WTC11 (cell line): ENCODE measurements around the gene ZNF451. TPM values are rescaled to one million over a fixed set of nuclear protein-coding genes. Genes with fewer than 3 reads are reported as not detected.

Experiments used
- ATAC-seq: fragments of 200-7000 bp; cut with Tn5 transposase; 2 replicates; pipeline ENCODE4 v1.10.0; 2021; ENCODE audit warnings: mild to moderate bottlenecking, moderate library complexity
- CTCF ChIA-PET: fragments of 300-600 bp; sonication (Branson Sonifier 250); formaldehyde crosslinking; loops from one replicate; lab custom pipeline; 2021; ENCODE audit warnings: antibody characterized with exemption; lab: Charles Lee
- POLR2A ChIA-PET: fragments of 350-600 bp; sonication (Branson Sonifier 250); formaldehyde crosslinking; loops from one replicate; lab custom pipeline; 2021; ENCODE audit warnings: antibody characterized with exemption; lab: Charles Lee
- DNase-seq: peaks from one replicate; pipeline ENCODE4 v3.0.0; 2021; ENCODE audit warnings: low spot score
- H3K27ac Mint-ChIP-seq: 2 replicates; pipeline ENCODE4 v1.8.0; 2021; ENCODE audit warnings: mixed read lengths
- H3K27me3 Mint-ChIP-seq: 2 replicates; pipeline ENCODE4 v1.8.0; 2021; ENCODE audit warnings: low read depth, mild to moderate bottlenecking, moderate library complexity, mixed read lengths
- H3K36me3 Mint-ChIP-seq: 2 replicates; pipeline ENCODE4 v1.8.0; 2021; ENCODE audit warnings: mixed read lengths
- H3K4me1 Mint-ChIP-seq: 2 replicates; pipeline ENCODE4 v1.8.0; 2022; ENCODE audit warnings: mixed read lengths
- H3K4me3 Mint-ChIP-seq: 2 replicates; pipeline ENCODE4 v1.8.0; 2021; ENCODE audit warnings: mild to moderate bottlenecking, moderate library complexity, mixed read lengths
- H3K9me3 Mint-ChIP-seq: 2 replicates; pipeline ENCODE4 v1.8.0; 2021; ENCODE audit warnings: mixed read lengths
- CREM ChIP-seq: sonication (generic); formaldehyde crosslinking; IDR thresholded peaks from 2 replicates; pipeline ENCODE4 v1.8.1; 2022; ENCODE audit warnings: mild to moderate bottlenecking, missing genetic modification reagents, moderate library complexity
- ESRRA ChIP-seq: sonication (generic); formaldehyde crosslinking; IDR thresholded peaks from 2 replicates; pipeline ENCODE4 v1.8.1; 2022; ENCODE audit warnings: mild to moderate bottlenecking, missing genetic modification reagents, borderline replicate concordance
- GTF2I ChIP-seq: fragments of 250-450 bp; sonication (Bioruptor Pico); conservative IDR thresholded peaks from 2 replicates; pipeline ENCODE4 v1.4.0; 2021; ENCODE audit warnings: mild to moderate bottlenecking
- NFATC4 ChIP-seq: fragments of 250-450 bp; sonication (Bioruptor Pico); IDR thresholded peaks from 2 replicates; pipeline ENCODE4 v1.9.0; 2021; ENCODE audit warnings: mild to moderate bottlenecking
- TCF7 ChIP-seq: sonication (generic); formaldehyde crosslinking; IDR thresholded peaks from 2 replicates; pipeline ENCODE4 v1.8.0; 2022; ENCODE audit warnings: mild to moderate bottlenecking, low read depth, missing genetic modification reagents, moderate library complexity
- TP53 ChIP-seq: sonication (generic); formaldehyde crosslinking; IDR thresholded peaks from 2 replicates; pipeline ENCODE4 v1.8.1; 2023; ENCODE audit warnings: mild to moderate bottlenecking, missing genetic modification reagents
- ZNF232 ChIP-seq: sonication (generic); formaldehyde crosslinking; IDR thresholded peaks from 2 replicates; pipeline ENCODE4 v1.8.0; 2022; ENCODE audit warnings: mild to moderate bottlenecking, missing genetic modification reagents
- ZNF263 ChIP-seq: sonication (generic); formaldehyde crosslinking; IDR thresholded peaks from 2 replicates; pipeline ENCODE4 v1.8.1; 2022; ENCODE audit warnings: low read depth, mild to moderate bottlenecking, moderate library complexity, missing genetic modification reagents
- ZNF671 ChIP-seq: fragments of 250-450 bp; sonication (Bioruptor Pico); IDR thresholded peaks from 2 replicates; pipeline ENCODE4 v1.8.0; 2021; ENCODE audit warnings: mild to moderate bottlenecking
- total RNA-seq: library from RNA; stranded (reverse); gene quantifications from 3 replicates; pipeline ENCODE4 v1.2.3, GENCODE V29; 2021
- TF ChIP-seq, protein P1 (sequence below): sonication (generic); formaldehyde crosslinking; IDR thresholded peaks from 2 replicates; pipeline ENCODE4 v1.8.1; 2023; ENCODE audit warnings: mild to moderate bottlenecking, missing genetic modification reagents, borderline replicate concordance
- TF ChIP-seq, protein P2 (sequence below): fragments of 250-450 bp; sonication (Bioruptor Pico); IDR thresholded peaks from 2 replicates; pipeline ENCODE4 v1.9.0; 2021; ENCODE audit warnings: mild to moderate bottlenecking
- TF ChIP-seq, protein P3 (sequence below): fragments of 250-450 bp; sonication (Bioruptor Pico); IDR thresholded peaks from 2 replicates; pipeline ENCODE4 v1.9.0; 2021; ENCODE audit warnings: moderate library complexity, mild to moderate bottlenecking, inconsistent platforms, borderline replicate concordance
- TF ChIP-seq, protein P4 (sequence below): fragments of 250-450 bp; sonication (Bioruptor Pico); IDR thresholded peaks from 2 replicates; pipeline ENCODE4 v2.1.2; 2022; ENCODE audit warnings: mild to moderate bottlenecking, moderate library complexity
- TF ChIP-seq, protein P5 (sequence below): sonication (generic); formaldehyde crosslinking; IDR thresholded peaks from 2 replicates; pipeline ENCODE4 v1.8.1; 2023; ENCODE audit warnings: mild to moderate bottlenecking, missing genetic modification reagents
- TF ChIP-seq, protein P6 (sequence below): sonication (generic); formaldehyde crosslinking; IDR thresholded peaks from 2 replicates; pipeline ENCODE4 v1.8.0; 2023; ENCODE audit warnings: missing genetic modification reagents, mild to moderate bottlenecking, borderline replicate concordance

Gene ZNF451
- total RNA-seq, 1 experiment from 2014 or later = 55.4 TPM

DNA sequence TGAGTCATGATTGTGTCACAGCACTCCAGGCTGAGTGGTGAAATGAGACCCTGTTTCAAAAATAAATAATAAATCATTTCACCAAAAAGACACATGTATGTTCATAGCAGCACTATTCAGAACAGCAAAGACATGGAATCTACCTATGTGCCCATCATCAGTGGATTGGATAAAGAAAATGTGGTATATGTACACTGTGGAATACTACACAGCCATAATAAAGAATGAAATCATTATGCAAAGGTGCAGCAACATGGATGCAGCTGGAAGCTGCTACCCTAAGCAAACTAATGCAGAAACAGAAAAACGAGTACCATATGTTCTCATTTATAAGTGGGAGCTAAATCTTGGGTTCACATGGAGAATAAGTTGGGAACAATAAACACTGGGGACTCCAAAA is 33.1 kb downstream of the ZNF451 start:
- H3K4me1 Mint-ChIP-seq = no peaks in the 10 kb centered on the region
- ATAC-seq (no peak), DNase-seq (no peak)
- ChIA-PET POLR2A (no interaction called here), CTCF (no interaction called here)
- H3K9me3 Mint-ChIP-seq = peaks cover 13% of the 10 kb centered on the region
- H3K4me3 Mint-ChIP-seq = no peak overlapping the region
- no peaks in the 10 kb centered on the region for H3K27me3 Mint-ChIP-seq
- H3K27ac Mint-ChIP-seq = no peak overlapping the region
- peaks cover 23% of the 10 kb centered on the region for H3K36me3 Mint-ChIP-seq
- TF ChIP-seq CREM (CRISPR knock-in tag) = no peak
- TF ChIP-seq ZNF671 (CRISPR knock-in tag) = no peak
- no peak for TF ChIP-seq ZNF232
- TF ChIP-seq GTF2I = no peak
- no peak for TF ChIP-seq ZNF263 (CRISPR knock-in tag)
- TF ChIP-seq, protein P1, sequence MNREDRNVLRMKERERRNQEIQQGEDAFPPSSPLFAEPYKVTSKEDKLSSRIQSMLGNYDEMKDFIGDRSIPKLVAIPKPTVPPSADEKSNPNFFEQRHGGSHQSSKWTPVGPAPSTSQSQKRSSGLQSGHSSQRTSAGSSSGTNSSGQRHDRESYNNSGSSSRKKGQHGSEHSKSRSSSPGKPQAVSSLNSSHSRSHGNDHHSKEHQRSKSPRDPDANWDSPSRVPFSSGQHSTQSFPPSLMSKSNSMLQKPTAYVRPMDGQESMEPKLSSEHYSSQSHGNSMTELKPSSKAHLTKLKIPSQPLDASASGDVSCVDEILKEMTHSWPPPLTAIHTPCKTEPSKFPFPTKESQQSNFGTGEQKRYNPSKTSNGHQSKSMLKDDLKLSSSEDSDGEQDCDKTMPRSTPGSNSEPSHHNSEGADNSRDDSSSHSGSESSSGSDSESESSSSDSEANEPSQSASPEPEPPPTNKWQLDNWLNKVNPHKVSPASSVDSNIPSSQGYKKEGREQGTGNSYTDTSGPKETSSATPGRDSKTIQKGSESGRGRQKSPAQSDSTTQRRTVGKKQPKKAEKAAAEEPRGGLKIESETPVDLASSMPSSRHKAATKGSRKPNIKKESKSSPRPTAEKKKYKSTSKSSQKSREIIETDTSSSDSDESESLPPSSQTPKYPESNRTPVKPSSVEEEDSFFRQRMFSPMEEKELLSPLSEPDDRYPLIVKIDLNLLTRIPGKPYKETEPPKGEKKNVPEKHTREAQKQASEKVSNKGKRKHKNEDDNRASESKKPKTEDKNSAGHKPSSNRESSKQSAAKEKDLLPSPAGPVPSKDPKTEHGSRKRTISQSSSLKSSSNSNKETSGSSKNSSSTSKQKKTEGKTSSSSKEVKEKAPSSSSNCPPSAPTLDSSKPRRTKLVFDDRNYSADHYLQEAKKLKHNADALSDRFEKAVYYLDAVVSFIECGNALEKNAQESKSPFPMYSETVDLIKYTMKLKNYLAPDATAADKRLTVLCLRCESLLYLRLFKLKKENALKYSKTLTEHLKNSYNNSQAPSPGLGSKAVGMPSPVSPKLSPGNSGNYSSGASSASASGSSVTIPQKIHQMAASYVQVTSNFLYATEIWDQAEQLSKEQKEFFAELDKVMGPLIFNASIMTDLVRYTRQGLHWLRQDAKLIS = no peak
- no peak for TF ChIP-seq TCF7
- TF ChIP-seq TP53 = no peak
- TF ChIP-seq, protein P2, sequence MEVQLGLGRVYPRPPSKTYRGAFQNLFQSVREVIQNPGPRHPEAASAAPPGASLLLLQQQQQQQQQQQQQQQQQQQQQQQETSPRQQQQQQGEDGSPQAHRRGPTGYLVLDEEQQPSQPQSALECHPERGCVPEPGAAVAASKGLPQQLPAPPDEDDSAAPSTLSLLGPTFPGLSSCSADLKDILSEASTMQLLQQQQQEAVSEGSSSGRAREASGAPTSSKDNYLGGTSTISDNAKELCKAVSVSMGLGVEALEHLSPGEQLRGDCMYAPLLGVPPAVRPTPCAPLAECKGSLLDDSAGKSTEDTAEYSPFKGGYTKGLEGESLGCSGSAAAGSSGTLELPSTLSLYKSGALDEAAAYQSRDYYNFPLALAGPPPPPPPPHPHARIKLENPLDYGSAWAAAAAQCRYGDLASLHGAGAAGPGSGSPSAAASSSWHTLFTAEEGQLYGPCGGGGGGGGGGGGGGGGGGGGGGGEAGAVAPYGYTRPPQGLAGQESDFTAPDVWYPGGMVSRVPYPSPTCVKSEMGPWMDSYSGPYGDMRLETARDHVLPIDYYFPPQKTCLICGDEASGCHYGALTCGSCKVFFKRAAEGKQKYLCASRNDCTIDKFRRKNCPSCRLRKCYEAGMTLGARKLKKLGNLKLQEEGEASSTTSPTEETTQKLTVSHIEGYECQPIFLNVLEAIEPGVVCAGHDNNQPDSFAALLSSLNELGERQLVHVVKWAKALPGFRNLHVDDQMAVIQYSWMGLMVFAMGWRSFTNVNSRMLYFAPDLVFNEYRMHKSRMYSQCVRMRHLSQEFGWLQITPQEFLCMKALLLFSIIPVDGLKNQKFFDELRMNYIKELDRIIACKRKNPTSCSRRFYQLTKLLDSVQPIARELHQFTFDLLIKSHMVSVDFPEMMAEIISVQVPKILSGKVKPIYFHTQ (CRISPR knock-in tag) = no peak
- TF ChIP-seq, protein P3, sequence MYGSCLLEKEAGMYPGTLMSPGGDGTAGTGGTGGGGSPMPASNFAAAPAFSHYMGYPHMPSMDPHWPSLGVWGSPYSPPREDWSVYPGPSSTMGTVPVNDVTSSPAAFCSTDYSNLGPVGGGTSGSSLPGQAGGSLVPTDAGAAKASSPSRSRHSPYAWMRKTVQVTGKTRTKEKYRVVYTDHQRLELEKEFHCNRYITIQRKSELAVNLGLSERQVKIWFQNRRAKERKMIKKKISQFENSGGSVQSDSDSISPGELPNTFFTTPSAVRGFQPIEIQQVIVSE (CRISPR knock-in tag) = no peak

DNA sequence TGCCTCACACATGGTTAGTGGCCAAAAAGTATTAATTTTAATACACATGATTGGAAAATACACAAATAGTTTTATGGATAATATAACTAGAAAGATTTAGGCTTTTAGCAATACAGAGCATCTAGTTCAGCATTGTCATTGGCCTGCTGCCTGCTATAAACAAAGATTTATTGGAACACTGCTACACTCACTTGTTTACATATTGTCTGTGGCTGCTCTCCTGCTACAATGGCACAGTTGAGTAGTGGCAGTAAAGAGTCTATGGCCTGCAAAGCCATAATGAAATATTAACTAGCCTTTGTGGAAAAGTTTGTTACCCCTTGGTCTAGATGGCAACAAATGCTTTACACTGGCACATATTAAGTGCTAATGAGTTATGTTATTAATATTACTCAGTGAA is 37.8 kb downstream of the ZNF451 start:
- Mint-ChIP-seq H3K36me3 (peaks cover 5% of the 10 kb centered on the region; the same call in 1 of the 2 replicates), H3K4me3 (no peak overlapping the region), H3K4me1 (no peaks in the 10 kb centered on the region), H3K27ac (no peak overlapping the region), H3K9me3 (no peaks in the 10 kb centered on the region), H3K27me3 (no peaks in the 10 kb centered on the region)
- ChIA-PET POLR2A (no interaction called here), CTCF (no interaction called here)
- no peak for ATAC-seq
- TF ChIP-seq NFATC4 = no peak
- TF ChIP-seq, protein P4, sequence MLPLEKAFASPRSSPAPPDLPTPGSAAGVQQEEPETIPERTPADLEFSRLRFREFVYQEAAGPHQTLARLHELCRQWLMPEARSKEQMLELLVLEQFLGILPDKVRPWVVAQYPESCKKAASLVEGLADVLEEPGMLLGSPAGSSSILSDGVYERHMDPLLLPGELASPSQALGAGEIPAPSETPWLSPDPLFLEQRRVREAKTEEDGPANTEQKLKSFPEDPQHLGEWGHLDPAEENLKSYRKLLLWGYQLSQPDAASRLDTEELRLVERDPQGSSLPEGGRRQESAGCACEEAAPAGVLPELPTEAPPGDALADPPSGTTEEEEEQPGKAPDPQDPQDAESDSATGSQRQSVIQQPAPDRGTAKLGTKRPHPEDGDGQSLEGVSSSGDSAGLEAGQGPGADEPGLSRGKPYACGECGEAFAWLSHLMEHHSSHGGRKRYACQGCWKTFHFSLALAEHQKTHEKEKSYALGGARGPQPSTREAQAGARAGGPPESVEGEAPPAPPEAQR = no peak
- TF ChIP-seq ESRRA (CRISPR knock-in tag) = no peak
- TF ChIP-seq ZNF232 = no peak
- DNase-seq = no peak

DNA sequence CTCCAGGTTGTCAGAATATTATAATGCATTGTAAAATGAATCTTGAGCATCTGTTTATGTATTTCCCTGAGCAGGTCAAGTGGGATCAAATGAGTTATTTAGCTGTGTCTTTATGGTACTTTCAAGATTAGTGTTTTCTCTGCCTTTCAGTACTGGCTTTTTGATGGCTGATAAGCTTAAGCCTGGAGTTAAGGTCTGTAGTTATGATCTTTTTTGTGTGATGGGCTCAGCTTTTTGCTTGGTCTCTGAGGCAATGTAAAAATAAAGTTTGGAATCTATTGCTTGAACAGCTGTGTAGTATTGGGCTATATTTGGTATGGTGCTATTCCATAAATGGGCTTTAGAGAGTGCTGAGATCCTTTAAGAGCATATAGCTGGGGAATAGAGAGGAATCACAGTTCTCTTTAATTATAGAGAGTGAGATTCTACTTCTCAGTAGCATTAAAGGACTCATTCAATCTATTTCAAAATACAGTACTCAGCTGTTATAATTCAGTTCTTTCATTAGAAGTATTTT is 40.7 kb downstream of the ZNF451 start:
- H3K4me3 Mint-ChIP-seq = no peak overlapping the region
- CTCF ChIA-PET = interaction anchor here (1.1 to 1.3 kb wide), 2 partner anchors 175 to 226 kb away, joined by 3 to 4 read pairs; no protein-coding TSS in a partner anchor
- POLR2A ChIA-PET = interaction anchor here (0.6 kb wide), 1 partner anchor 91 kb away, joined by 3 read pairs; the partner anchor contains the start of gene RAB23
- no peaks in the 10 kb centered on the region for H3K9me3 Mint-ChIP-seq
- DNase-seq = no peak
- H3K27ac Mint-ChIP-seq = no peak overlapping the region
- no peaks in the 10 kb centered on the region for H3K27me3 Mint-ChIP-seq
- peaks cover 19% of the 10 kb centered on the region; the same call in 1 of the 2 replicates for H3K36me3 Mint-ChIP-seq
- H3K4me1 Mint-ChIP-seq = no peaks in the 10 kb centered on the region
- ATAC-seq = no peak
- TF ChIP-seq NFATC4 = no peak
- TF ChIP-seq ESRRA (CRISPR knock-in tag) = no peak
- TF ChIP-seq, protein P5, sequence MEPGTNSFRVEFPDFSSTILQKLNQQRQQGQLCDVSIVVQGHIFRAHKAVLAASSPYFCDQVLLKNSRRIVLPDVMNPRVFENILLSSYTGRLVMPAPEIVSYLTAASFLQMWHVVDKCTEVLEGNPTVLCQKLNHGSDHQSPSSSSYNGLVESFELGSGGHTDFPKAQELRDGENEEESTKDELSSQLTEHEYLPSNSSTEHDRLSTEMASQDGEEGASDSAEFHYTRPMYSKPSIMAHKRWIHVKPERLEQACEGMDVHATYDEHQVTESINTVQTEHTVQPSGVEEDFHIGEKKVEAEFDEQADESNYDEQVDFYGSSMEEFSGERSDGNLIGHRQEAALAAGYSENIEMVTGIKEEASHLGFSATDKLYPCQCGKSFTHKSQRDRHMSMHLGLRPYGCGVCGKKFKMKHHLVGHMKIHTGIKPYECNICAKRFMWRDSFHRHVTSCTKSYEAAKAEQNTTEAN (CRISPR knock-in tag) = no peak
- TF ChIP-seq, protein P6, sequence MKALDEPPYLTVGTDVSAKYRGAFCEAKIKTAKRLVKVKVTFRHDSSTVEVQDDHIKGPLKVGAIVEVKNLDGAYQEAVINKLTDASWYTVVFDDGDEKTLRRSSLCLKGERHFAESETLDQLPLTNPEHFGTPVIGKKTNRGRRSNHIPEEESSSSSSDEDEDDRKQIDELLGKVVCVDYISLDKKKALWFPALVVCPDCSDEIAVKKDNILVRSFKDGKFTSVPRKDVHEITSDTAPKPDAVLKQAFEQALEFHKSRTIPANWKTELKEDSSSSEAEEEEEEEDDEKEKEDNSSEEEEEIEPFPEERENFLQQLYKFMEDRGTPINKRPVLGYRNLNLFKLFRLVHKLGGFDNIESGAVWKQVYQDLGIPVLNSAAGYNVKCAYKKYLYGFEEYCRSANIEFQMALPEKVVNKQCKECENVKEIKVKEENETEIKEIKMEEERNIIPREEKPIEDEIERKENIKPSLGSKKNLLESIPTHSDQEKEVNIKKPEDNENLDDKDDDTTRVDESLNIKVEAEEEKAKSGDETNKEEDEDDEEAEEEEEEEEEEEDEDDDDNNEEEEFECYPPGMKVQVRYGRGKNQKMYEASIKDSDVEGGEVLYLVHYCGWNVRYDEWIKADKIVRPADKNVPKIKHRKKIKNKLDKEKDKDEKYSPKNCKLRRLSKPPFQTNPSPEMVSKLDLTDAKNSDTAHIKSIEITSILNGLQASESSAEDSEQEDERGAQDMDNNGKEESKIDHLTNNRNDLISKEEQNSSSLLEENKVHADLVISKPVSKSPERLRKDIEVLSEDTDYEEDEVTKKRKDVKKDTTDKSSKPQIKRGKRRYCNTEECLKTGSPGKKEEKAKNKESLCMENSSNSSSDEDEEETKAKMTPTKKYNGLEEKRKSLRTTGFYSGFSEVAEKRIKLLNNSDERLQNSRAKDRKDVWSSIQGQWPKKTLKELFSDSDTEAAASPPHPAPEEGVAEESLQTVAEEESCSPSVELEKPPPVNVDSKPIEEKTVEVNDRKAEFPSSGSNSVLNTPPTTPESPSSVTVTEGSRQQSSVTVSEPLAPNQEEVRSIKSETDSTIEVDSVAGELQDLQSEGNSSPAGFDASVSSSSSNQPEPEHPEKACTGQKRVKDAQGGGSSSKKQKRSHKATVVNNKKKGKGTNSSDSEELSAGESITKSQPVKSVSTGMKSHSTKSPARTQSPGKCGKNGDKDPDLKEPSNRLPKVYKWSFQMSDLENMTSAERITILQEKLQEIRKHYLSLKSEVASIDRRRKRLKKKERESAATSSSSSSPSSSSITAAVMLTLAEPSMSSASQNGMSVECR (CRISPR knock-in tag) = no peak
